CD4-positive, alpha-beta T cell treated with Interleukin-17A for 4 hours (primary cell): Measurements from ENCODE around the gene CYP2E1.
"Not testable (repeated sequence)": the region's sequence is repeated elsewhere in the genome, so short reads cannot be mapped to it uniquely, and the experiment has no call there.

Experiments used
- DNase-seq: peaks from one replicate; pipeline ENCODE4 v3.0.0-alpha.2; 2020; ENCODE audit warnings: mixed read lengths

CYP2E1 gene

GRCh38 chr10:133528845-133529575, 1.8 kb downstream of the CYP2E1 start:
- no peak for DNase-seq

DNA sequence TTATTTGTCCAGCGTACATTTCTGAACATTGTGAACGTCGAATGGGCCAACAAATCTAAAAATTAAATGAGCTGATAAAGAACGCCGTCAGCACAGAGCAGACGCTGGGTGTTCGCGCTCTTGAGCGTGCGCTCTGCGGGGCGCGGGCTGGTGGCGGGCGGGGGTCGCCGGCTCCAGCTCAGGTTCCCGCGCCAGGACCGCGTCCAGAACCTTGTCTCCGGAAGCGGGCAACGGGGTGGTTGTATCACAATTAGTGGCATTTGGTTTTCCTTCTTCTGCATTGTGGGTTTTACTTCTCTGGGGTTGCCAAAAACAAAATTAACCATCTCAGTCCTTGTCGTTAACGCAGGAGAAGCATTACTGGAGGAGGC, 2.4 kb downstream of the CYP2E1 start:
- no peak for DNase-seq

- no peak for DNase-seq
Measured at GRCh38 chr10:133530506-133530905, 3.3 kb downstream of the CYP2E1 start.

DNA sequence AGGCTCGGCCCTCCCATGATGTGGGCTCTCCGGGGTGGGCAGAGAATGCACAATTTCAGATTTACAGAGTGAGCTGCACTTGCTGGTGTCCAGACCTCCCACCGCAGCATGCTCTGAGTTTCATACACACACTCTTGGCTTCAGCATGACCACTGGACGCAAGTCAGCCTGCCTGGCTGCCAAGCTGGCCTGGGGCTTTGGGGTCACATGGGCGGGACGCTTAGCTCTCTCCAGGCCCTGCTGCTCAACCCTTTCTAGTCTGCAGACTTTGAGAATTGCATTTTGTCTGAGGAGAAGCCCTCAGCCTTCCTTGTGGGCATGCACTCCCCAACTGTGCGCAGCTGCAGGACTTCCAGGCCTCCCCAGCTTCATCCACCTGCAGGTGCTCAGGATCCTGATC, 5.7 kb downstream of the CYP2E1 start:
- no peak for DNase-seq

DNA sequence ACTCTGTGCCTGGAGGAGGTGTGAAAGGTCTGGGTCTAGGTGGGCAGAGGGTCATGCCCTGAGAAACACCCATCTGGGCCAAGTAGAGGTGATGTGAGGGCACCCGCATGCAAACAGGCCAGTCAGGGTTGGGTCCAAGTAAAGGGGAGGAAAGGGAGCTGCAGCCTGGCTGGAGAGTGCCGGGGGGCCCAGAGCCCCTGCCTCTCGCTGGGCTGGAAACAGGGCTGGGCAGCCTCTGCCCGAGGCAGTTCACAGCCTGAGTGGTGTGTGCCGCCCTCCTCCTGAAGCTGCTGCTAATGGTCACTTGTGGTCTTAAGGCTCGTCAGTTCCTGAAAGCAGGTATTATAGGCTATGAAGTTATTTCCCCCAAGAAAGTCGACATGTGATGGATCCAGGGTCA, 7.3 kb downstream of the CYP2E1 start:
- DNase-seq = no peak

GRCh38 chr10:133536198-133536597, 9.0 kb downstream of the CYP2E1 start:
- DNase-seq = no peak

GRCh38 chr10:133537546-133538545, 10.7 kb downstream of the CYP2E1 start:
- DNase-seq = no peak

GRCh38 chr10:133541441-133541975, 14.3 kb downstream of the CYP2E1 start:
- DNase-seq = not testable (repeated sequence)

DNA sequence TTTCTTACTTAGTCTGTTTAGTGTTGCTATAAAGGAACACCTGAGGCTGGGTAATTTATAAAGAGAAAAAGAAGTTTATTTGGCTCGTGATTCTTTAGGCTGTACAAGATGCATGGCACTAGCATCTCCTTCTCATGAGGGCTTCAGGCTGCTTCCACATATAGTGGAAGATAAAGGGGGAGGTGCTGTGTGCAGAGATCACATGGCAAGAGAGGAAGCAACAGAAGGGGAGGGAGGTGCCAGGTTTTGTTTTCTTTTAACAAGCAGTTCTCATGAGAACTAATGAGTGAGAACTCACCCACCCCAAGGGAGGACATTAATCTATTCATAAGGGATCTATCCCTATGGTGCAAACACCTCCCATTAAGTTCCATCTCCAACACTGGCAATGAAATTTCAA, 17.3 kb downstream of the CYP2E1 start:
- DNase-seq = no peak

GRCh38 chr10:133554600-133554999, 27.4 kb downstream of the CYP2E1 start:
- no peak for DNase-seq

DNA sequence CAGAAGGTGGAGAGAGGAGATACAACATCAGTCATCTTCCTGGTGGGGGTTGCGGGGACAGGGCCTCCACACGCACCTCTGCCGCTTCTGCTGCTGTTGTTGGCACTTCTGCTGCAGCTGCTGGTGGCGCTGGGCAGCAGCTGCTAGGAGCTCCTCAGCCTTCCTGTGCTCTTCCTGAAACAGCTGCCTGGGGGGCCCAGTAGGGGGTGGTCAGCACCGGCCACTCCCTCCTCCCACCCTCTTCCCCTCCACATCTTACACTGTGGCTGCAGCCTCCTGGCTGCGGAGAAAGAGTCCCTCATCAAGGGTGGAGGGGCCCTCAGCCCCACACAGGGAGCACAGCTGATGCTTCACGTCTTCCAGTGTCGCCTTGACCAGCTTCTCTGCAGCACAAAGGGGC, 28.4 kb downstream of the CYP2E1 start:
- no peak for DNase-seq

- no peak for DNase-seq
Measured at GRCh38 chr10:133557381-133557780, 30.2 kb downstream of the CYP2E1 start.

DNA sequence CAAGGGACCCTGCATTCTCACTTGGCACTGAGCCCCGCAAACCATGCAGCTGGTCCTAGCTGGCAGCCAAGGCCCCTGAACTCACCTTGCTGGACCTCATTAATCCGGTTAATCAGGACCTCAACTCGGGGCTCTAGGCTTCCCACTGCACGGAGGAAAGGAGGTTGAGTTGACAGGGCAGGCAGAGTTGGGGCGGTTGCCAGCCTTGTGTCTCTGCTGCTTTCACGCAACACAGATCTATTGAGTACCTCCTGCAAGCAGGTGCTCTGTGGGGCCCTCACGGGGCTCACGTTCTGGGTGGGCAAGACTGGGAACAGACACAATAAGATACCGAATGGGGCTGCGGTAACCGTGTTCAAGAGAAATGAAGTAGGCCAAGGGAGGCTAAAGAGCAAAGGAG, 32.1 kb downstream of the CYP2E1 start:
- DNase-seq = no peak

DNA sequence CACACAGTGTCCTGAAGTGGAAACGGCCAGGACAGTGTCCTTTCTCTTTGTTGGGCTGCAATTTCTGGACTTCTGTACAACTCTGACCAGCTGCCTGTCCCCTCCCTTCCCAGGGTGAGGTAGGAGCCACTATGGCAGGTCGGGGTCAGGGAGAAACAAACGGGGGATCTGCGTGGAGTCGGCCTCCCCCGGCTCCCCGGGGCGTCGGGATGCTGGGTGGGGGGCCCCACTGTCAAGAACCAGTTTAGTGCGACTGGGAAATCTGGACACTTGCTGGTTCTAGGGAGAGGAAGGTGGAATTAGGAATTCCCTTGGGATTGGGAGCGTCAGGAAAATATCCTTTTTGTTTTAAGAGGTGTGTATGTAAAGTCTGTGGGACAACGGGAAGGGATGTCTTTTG, 37.7 kb downstream of the CYP2E1 start:
- DNase-seq = no peak

DNA sequence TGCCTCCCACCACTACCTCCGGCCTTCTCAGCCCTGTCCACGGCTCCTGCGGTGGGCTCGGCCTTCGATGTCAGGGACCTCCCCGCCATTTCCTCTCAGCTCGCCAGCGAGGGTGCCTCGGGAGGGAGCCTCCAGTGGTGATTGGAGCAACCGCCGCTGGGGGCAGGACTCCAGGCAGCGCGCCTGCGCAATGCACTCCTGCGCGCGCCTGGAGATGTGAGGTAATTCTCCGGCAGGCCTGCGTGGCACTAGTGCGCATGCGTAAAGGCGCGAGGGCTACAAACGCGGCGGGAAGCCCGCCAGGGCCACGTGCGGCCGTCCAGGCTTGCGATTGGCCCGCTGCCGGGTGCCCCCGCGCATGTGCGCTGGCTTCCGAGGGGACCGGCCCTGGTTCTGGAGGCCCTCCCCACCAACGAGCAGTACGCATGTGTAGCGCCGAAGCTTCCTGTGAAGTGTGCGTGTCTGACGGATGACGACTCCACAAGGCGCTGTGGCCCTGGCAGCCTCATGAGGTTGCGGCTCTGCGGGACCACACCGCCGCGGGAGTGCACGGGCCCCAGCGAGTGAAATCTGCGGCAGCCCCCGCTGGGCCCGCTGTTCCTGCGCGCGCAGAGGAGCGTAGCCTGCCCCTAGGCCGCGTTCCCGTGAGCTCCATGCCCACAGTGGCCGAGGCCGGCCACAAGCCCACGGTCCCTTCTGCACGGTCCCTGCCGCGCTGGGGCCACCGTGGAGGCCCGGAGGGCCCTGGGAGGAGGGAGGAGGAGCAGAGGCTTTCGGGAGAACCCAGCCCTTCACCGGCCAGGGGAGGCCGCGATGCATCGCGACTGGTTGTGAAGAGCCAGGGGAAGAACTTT, 38.5 kb downstream of the CYP2E1 start, which contains the start of gene SYCE1:
SYCE1 (minus strand) TSS at position 143 of the 854 bp plus-strand sequence; CDS start at position 89, 54 bp downstream.
- DNase-seq = no peak

GRCh38 chr10:133567119-133567518, 40.0 kb downstream of the CYP2E1 start:
- DNase-seq = no peak

DNA sequence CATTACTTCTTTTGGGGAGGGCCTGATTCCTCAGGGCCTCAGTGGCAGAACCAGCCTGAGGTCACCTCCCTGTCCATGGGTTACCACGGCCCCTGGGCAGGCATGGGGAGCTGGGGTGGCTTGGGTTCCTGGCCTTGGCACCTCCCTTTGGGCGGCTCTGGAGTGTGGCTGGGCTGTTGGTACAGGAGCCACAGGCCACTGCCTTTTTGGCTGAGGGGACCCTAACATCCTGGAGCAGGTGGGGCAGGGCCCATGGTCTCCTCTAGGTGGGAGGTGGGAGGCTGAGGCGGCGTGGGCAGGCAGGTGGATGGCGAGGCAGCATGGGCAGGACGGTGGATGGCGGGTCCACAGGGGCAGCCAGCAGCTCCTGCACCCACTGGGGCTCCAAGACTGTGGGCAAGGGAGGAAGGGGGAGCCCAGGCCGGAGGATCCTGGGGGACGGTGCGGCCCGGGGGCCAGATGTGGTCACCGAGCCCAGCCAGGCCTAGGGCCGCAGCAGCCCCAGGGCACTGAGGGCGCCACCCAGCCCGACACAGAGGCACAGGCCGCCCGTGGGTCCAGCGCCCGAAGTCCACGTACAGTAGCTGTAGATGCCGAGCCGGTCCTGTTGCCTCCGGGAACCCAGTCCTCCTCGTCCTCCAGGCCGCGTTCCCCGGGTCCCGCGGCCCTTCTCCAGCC, 40.6 kb downstream of the CYP2E1 start:
- DNase-seq = no peak

DNA sequence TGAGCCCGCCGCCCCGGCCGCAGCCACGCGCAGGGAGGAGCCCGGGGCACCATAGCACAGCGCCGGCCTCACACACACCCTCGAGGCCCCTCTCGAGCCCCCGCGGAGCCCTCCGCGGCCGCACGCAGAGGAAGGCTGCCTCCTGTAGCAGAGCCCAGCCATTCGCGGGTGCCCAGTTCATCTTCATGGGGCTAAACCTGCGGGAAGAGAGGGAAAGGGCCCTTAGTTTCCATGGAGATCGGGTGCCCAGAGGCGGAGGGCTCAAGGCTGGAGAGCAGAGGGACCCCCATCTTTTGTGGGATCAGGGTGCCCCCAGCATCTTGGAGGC, 41.1 kb downstream of the CYP2E1 start:
- no peak for DNase-seq

GRCh38 chr10:133568831-133569527, 41.8 kb downstream of the CYP2E1 start:
- not testable (repeated sequence) for DNase-seq

DNA sequence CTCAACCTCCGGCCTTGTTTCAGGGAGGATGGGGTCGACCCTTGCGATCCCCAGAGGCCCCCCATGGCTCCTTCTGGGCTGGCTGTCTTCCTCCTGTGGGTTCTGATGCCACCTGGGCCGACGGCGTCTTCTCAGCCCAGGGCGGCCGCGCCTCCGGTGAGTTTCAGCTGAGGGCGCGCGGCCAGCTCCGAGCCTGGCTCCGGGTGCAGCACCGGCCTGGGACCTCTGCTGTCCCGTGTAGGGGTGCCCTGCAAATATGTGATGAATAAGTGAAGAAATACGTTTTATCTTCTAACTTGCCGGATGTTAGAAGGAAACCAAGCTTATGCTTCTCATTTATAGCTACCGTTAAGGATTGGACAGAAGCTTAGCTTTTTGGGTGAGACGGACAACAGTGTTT, 42.6 kb downstream of the CYP2E1 start:
- not testable (repeated sequence) for DNase-seq

- not testable (repeated sequence) for DNase-seq
Measured at GRCh38 chr10:133572055-133572454, 44.9 kb downstream of the CYP2E1 start.
